Spinal cord (tissue), 10 donors: ENCODE data around the gene BANK1. TPM values are rescaled to one million over a fixed set of nuclear protein-coding genes. Genes with fewer than 3 reads are reported as not detected.

Experiments
- DNase-seq, 6 donors: peaks; one replicate each; pipeline versions ENCODE4 v3.0.0 to v3.0.0-alpha.2; 2013 to 2015; ENCODE audit warnings: low spot score in 6 of 6, low read depth in 4 of 6
- H3K27ac ChIP-seq: one replicate; pipeline ENCODE4 v1.5.1; 2013; ENCODE audit warnings: low read depth, low read length, control low read depth
- H3K27me3 ChIP-seq: one replicate; pipeline ENCODE4 v1.6.1; 2013; ENCODE audit warnings: low read length; ENCODE audit not compliant: control insufficient read depth, insufficient read depth
- H3K36me3 ChIP-seq: one replicate; pipeline ENCODE4 v1.6.1; 2013; ENCODE audit warnings: low read length; ENCODE audit not compliant: control insufficient read depth, insufficient read depth
- H3K4me1 ChIP-seq: one replicate; pipeline ENCODE4 v1.6.1; 2013; ENCODE audit warnings: low read length; ENCODE audit not compliant: control insufficient read depth, insufficient read depth
- H3K4me3 ChIP-seq: one replicate; pipeline ENCODE4 v1.5.1; 2013; ENCODE audit warnings: low read depth, low read length, control low read depth
- H3K9me3 ChIP-seq: one replicate; pipeline ENCODE4 v1.6.1; 2013; ENCODE audit warnings: low read length; ENCODE audit not compliant: control insufficient read depth, insufficient read depth
- WGBS: methylation state at CpG from one replicate; pipeline ENCODE4 v1.1.5; 2013; ENCODE audit warnings: missing lambda C conversion rate; ENCODE audit not compliant: insufficient coverage; 5-methylcytosine and 5-hydroxymethylcytosine counted together
- polyA plus RNA-seq, 2 donors: library from polyadenylated mRNA; unstranded; fragments of 120-200 nt; gene quantifications; one replicate each; pipeline ENCODE4 v1.2.1, GENCODE V29; 2013; ENCODE audit not compliant: insufficient read length in 2 of 2
- total RNA-seq, 2 donors: library from RNA; depleted of rRNA in 1 of 2; stranded (reverse); fragments of 120-200 nt in 1 of 2; fragments of >200 nt in 1 of 2; gene quantifications; one replicate each; pipeline versions ENCODE4 v1.2.3 to v1.2.4, GENCODE V29; 2013 to 2014
- donor health status: healthy.

BANK1 gene
- total and polyA plus RNA-seq, 4 donors, result 0.61 to 1.5 (median 1.2) TPM

DNA sequence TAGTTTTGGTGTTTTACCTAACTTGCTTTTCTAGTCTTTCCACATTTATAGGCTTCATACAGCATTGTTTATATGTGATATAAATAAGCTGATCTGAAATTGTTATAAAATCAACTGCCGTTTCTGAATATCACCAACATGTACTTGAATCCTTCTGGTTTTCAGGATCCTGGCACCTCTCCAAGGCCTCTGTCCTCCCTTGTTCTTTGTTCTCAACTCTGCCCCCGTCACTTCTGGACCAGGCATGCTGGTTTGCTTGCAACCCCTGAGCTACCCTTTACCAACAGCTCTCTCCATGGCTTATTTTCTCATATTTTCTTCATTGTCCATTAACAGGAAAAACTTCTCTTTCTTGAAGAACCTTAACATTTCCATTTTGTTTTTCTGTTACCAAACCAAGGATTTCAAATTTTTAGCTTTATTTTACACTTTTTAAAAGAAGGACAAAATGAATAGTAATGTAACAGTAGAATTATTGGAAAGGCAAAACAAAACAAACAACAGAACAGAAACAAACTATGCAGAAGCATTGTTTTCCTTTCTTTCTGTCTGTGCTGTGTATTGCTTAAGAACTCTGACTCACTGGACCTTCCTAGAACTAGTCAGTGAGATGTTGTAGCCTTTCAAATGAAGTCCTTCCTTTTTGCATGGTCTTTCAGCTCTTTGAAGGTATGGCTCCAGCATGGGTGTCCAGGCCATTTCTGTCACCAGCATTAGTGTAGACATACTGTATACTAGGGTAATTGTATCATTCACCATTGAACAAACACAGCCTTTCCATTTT is 44.8 kb downstream of the BANK1 start:
- Histone ChIP-seq H3K27me3 (no peaks in the 10 kb centered on the region), H3K4me1 (no peaks in the 10 kb centered on the region), H3K36me3 (no peaks in the 10 kb centered on the region), H3K9me3 (no peaks in the 10 kb centered on the region), H3K27ac (no peak overlapping the region), H3K4me3 (no peak overlapping the region)
- 23% methylated on average over 1 of the region's 2 CpGs for WGBS
- DNase-seq, result peak; percentile 6 to 55 (median 24)

GRCh38 chr4:101843054-101843453 is 52.5 kb downstream of the BANK1 start:
- DNase-seq, result no peak
- H3K27ac ChIP-seq, result no peak overlapping the region
- H3K9me3 ChIP-seq, result no peaks in the 10 kb centered on the region
- H3K27me3 ChIP-seq, result no peaks in the 10 kb centered on the region
- WGBS, result no CpG with 5 or more reads among the region's 1 CpG
- no peak overlapping the region for H3K4me3 ChIP-seq
- H3K4me1 ChIP-seq, result no peaks in the 10 kb centered on the region
- no peaks in the 10 kb centered on the region for H3K36me3 ChIP-seq

- no peak overlapping the region for H3K4me3 ChIP-seq
- no peak for DNase-seq
- no peaks in the 10 kb centered on the region for H3K27me3 ChIP-seq
- WGBS, result no CpG with 5 or more reads among the region's 2 CpGs
- no peak overlapping the region for H3K27ac ChIP-seq
- H3K9me3 ChIP-seq, result no peaks in the 10 kb centered on the region
- H3K36me3 ChIP-seq, result no peaks in the 10 kb centered on the region
- no peaks in the 10 kb centered on the region for H3K4me1 ChIP-seq
Measured at GRCh38 chr4:101846550-101846949, 56.0 kb downstream of the BANK1 start.

DNA sequence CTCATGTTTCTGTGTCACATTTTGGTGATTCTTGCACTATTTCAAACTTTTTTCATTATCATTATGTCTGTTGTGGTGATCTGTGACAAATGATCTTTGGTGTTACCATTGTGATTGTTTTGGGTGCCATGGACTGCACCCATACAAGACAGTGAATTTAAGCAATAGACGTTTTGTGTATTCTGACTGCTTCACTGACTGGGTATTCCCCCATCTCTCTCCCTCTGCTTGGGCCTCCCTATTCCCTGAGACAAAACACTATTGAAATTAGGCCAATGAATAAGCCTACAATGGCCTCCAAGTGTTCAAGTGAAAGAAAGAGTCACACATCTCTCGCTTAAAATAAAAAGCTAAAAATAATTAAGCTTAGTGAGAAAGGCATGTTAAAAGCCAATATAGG is 60.2 kb downstream of the BANK1 start:
- Histone ChIP-seq H3K27me3 (no peaks in the 10 kb centered on the region), H3K4me3 (no peak overlapping the region), H3K4me1 (no peaks in the 10 kb centered on the region), H3K36me3 (no peaks in the 10 kb centered on the region), H3K27ac (no peak overlapping the region), H3K9me3 (no peaks in the 10 kb centered on the region)
- WGBS, result no CpG with 5 or more reads among the region's 2 CpGs
- DNase-seq, result no peak

DNA sequence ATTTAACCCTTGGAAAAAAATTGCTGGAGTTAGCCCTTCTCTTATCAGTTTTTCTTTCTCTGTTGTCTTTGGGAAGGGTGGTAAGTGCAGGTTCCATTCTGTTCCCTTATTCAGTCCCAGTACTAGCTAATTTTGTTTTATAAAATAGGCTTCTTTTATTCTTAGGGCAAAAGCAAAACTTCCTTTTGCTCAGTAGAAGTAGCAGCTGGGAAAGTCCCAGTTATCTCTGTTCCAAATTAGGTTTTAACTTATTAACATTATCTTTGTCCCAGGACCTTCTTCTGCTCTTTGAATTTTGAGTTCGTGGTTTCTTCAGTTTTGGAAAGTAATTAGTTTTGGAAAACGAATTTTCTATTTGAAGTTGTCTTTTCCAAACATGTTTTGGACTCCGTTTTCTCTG is 61.1 kb downstream of the BANK1 start:
- H3K4me1 ChIP-seq, result no peaks in the 10 kb centered on the region
- no peaks in the 10 kb centered on the region for H3K36me3 ChIP-seq
- H3K27ac ChIP-seq, result no peak overlapping the region
- no peak for DNase-seq
- no peaks in the 10 kb centered on the region for H3K9me3 ChIP-seq
- no CpG with 5 or more reads among the region's 3 CpGs for WGBS
- no peaks in the 10 kb centered on the region for H3K27me3 ChIP-seq
- no peak overlapping the region for H3K4me3 ChIP-seq

GRCh38 chr4:101853028-101853427 is 62.5 kb downstream of the BANK1 start:
- H3K4me1 ChIP-seq, result no peaks in the 10 kb centered on the region
- H3K36me3 ChIP-seq, result no peaks in the 10 kb centered on the region
- WGBS, result no CpG with 5 or more reads among the region's 1 CpG
- H3K27me3 ChIP-seq, result no peaks in the 10 kb centered on the region
- H3K4me3 ChIP-seq, result no peak overlapping the region
- no peak for DNase-seq
- no peaks in the 10 kb centered on the region for H3K9me3 ChIP-seq
- no peak overlapping the region for H3K27ac ChIP-seq

GRCh38 chr4:101853691-101854090 is 63.2 kb downstream of the BANK1 start:
- WGBS, result 83% methylated on average over 6 of the region's 7 CpGs
- H3K9me3 ChIP-seq, result no peaks in the 10 kb centered on the region

DNA sequence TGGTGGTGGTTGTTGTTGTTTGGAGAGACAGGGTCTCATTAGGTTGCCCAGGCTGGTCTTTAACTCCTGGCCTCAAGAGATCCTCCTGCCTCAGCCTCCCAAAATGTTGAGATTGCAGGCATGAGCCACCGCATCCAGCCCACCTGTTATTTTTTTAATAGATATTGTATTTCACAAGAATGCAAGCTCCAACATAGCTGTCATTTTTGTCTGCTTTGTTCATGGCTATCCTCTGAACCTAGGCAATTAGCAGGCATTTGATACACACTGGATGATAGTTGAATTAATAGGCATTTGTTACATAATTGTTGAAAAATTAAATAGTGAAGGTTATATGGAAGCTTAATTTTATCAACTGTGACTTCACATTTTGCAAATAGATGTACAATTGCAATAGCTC is 64.7 kb downstream of the BANK1 start:
- no peaks in the 10 kb centered on the region for H3K4me1 ChIP-seq
- H3K36me3 ChIP-seq, result no peaks in the 10 kb centered on the region
- no peaks in the 10 kb centered on the region for H3K27me3 ChIP-seq
- no peaks in the 10 kb centered on the region for H3K9me3 ChIP-seq
- no CpG with 5 or more reads among the region's 1 CpG for WGBS
- no peak overlapping the region for H3K27ac ChIP-seq
- H3K4me3 ChIP-seq, result no peak overlapping the region
- DNase-seq, result no peak

More at GRCh38 chr4:101853691-101854090, 63.2 kb downstream of the BANK1 start:
- Histone ChIP-seq H3K4me3 (no peak overlapping the region), H3K36me3 (no peaks in the 10 kb centered on the region), H3K27me3 (no peaks in the 10 kb centered on the region), H3K27ac (no peak overlapping the region), H3K4me1 (no peaks in the 10 kb centered on the region)
- DNase-seq, result no peak

GRCh38 chr4:101856149-101856548 is 65.6 kb downstream of the BANK1 start:
- Histone ChIP-seq H3K36me3 (no peaks in the 10 kb centered on the region), H3K27me3 (no peaks in the 10 kb centered on the region), H3K4me3 (no peak overlapping the region), H3K27ac (no peak overlapping the region), H3K4me1 (no peaks in the 10 kb centered on the region), H3K9me3 (no peaks in the 10 kb centered on the region)
- no peak for DNase-seq
- 80% methylated on average over 1 of the region's 2 CpGs for WGBS

DNA sequence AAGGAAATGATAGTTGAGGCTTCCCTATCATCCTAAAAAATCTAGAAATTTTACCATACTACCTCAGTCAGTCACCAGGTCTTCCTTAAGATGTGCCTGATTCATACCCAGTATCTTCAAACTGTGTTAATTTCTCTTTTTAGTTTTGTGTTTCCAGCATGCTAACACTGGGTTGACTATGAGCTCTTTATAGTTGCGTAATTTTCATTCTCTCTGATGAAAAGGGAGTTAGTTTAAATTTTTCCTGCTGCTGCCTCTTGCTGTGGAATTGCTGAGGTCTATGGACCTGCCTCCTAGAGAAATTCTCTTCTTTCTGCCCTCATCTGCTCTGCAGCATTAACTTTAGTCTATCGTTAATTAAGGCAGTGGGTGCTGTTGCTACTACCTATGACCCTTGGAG is 66.6 kb downstream of the BANK1 start:
- Histone ChIP-seq H3K27ac (no peak overlapping the region), H3K4me1 (no peaks in the 10 kb centered on the region), H3K36me3 (no peaks in the 10 kb centered on the region), H3K9me3 (no peaks in the 10 kb centered on the region), H3K4me3 (no peak overlapping the region), H3K27me3 (no peaks in the 10 kb centered on the region)
- DNase-seq, result no peak
- 89% methylated on average over 1 of the region's 2 CpGs for WGBS
